GM19099 (cell line): ENCODE measurements around the gene PDE11A.

Source experiments
- POLR2A ChIP-seq: IDR thresholded peaks from 3 replicates; pipeline ENCODE4 v1.6.1; 2011; ENCODE audit warnings: low read depth; ENCODE audit not compliant: insufficient read length; ENCODE audit errors: extremely low read depth

The PDE11A gene

DNA sequence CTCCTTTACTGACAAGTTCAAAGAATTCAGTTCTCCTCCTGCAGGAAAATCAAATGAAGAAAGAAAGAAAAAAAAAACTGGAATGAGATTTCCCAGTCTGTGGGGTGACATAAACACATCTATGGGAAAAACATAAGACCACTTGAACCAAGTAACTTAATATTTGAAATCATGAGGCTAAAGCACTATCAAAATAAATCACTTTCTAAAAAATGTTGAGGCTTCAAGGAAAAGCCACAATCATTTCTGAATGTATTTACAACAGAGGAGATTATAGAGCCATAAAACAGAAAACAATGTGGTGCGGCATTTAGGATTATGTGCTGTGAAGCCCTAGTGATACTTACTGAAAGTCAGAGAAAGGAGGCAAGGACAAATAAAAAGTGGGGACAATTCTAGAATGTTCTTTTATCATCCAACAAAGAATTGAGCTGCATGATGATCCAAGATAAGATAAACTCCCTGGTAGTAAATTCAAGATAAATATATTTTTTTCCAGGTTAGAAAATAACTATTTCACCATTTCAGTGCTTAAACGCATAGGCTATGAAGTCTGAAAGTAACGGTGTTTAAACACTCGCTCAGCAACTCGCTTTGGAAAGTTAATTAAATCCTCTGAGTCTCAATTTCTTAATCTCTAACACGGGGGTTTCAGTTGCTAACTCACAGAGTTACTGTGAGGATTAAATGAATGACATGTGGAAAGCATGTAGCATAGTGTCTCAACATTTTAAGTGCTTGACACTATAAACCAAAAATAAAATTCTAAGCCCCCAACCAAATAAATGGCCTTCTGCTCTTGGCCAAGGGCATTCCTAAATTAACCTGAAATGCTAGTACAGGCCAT is 391.5 kb downstream of the PDE11A start:
- TF ChIP-seq POLR2A: no peak

DNA sequence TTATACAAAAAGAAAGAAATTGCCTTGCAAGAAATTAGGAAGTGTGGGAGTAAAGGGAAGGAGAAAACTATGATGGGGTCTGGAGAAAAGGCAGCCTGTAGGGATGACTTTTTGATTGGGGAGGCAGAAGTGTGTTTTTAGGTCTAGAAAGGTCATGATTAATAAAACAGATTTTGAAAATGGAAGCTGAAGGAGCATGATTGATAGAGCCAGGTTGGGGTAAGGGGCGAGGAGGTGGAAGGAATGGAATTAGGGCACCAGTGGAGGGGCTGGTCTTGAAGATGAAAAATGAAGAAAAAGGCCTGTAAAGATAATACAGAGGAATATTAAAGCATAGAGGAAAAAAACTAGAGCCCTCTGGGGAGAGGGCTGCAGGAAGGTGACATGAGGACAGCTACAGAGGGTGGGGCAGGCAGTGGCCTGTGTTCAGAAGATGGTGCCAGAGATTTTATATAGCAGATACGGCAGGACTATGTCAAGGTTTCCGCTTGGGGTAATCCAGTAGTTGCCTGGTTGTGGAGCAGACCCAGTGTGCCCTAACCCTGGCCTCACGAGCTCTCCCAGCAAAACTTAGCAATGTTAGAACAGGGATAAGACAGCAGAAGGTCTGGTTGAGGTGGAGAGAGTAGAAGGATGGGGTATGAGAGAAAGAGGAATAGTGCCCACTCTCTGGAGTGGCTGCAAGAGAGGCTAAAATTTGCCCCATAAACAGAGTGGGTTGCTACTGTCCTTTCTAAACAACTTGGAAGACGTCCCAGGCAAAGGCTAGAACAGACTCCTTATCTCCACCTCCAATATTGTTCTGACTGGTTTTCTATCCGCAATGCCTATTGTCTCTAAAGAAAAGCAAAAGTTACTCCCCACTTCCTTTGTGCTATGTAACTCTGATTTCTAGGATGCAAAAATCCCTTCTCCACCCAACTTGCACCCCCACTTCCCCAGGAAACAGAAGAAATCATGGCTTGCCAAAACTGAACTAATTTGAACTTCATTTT is 392.7 kb downstream of the PDE11A start:
- no peak for TF ChIP-seq POLR2A

DNA sequence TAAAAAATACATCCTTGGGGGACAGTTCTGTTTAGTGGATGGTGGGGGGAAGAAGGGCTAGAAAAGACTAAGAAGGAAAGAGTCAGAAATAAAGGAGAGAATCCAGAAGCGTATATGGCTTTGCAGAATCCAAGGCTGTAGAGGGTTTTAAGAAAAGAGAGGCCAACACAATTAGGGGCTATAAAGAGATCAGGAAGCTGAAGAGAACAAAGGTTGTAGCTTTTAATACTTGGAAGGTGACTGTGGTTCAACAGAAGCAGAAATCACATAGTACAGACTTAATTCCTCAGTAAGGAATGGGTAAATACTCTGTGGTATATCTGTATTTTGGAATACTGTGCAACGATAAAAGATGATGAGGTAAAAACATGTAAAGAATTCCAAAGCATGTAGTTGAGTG is 393.6 kb downstream of the PDE11A start:
- TF ChIP-seq POLR2A: no peak

- TF ChIP-seq POLR2A: no peak
These were observed 395.9 kb downstream of the PDE11A start for GRCh38 chr2:177676636-177677035.

GRCh38 chr2:177675825-177676224 is 396.8 kb downstream of the PDE11A start:
- TF ChIP-seq POLR2A: no peak

- no peak for TF ChIP-seq POLR2A
These were observed 397.2 kb downstream of the PDE11A start for GRCh38 chr2:177675350-177675821.

GRCh38 chr2:177673602-177674595 is 398.7 kb downstream of the PDE11A start:
- no peak for TF ChIP-seq POLR2A

DNA sequence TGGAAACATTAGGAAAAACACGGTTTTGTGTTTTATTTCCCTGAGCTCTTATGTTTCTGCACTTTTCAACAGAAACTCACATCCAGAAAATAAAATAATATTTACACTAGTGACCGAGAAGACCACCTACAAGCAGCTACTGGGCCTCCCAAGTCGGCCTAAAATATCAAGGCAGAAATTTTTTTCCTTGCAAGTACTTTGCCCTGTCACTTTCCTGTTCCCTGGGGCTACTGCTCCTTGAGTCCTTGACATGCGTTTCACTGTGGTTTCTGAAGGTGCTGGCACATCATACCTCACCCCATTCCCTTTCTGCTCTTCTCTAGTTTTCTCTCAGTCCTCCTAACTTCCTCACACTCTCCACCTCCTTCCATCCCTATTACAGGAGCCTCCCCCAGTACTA is 400.9 kb downstream of the PDE11A start:
- no peak for TF ChIP-seq POLR2A

GRCh38 chr2:177670791-177671535 is 401.6 kb downstream of the PDE11A start:
- no peak for TF ChIP-seq POLR2A

DNA sequence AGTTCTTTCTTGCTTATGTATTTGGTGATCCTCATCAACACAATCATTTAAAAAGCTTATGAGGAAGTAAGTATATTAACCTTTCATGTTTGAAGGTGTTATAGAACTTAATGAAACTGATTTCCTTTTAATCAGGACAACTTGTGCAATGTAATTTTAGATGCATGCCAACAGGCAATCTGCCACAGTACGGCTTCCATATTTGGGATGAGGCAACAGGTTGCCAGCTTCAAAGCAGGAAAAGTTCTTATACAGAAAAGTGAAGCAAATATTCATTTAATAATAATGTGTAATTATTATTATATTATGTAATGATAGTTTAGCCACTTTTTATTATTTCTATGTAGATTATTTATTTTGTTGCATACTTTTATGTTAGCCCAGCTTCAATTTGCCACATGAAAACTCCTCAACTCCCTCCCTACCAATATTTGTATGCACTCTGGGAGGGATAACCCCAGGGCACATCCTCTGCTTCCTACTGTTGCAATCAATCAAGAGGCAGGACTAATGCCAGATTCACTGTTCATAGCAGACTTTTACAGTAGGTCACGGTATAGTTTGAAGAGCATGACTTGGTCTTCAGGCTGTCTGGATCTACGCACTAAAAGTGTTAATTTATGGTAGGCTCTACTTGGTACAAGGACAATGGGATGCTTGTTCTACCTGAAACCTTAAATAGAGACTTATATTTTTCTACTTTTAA is 402.8 kb downstream of the PDE11A start:
- no peak for TF ChIP-seq POLR2A

DNA sequence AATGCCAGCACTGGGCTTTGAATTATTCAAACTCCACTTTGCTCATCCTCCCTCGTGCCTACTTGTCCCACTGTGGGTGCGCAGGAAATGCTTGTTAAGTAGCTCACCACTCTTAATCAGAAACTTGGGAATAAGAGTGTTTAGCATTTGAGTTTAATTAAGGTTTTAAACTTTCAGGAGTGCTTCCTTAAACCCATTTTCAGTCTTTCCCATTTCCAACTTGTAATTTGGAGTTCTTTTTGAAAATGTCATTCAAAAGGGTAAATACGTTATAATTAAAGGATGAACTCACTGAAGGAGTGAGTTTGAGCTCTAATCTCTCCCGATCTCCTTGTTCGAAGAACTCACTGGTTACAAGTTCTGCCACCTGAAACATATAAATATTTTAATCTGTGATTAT is 403.4 kb downstream of the PDE11A start:
- no peak for TF ChIP-seq POLR2A

DNA sequence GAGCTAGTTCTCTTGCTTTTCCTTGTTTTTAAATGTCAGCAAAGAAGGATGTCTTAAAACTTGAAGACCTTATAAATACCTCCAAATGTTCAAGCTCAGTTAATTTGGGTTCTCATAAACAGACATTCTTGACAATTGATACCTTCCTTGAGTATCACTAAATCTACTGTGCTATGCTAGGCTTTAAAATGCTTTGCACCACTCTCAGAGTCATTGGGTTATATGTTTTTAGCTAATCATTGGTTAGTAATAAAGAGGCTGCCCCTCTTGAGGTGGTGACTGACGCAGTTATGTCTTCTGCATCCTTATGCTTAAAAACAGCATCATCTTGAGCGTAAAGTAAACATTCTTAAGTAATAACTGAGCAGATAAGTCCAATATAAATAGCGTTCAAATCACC is 404.0 kb downstream of the PDE11A start:
- TF ChIP-seq POLR2A: no peak

DNA sequence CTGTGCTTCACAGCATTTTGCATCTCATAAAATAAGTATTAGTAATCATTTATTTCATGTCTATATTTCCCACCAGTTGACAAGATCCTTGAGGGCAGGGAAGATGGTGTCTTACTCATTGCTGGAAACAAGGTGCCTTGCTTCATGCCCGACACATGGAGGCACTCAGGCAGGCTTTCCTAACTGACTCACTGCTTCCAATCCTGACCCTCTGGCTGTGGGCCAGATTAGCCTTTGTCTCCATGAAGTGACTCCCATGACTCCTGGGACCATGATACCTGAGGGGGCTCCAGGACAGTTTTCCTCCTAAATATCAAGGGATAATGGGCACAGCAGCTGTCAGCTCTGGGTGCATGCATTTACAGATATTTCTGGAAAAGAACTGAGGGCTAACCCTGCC is 405.0 kb downstream of the PDE11A start:
- no peak for TF ChIP-seq POLR2A
